ENCODE data around the gene MED6.

The MED6 gene

GRCh38 chr14:70597731-70598130 is 2.7 kb downstream of the MED6 start:
- FAIRE-seq, result no peak

- FAIRE-seq, result no peak
These were observed 4.8 kb downstream of the MED6 start for GRCh38 chr14:70595443-70596185.

- no peak for FAIRE-seq
These were observed 6.0 kb downstream of the MED6 start for GRCh38 chr14:70594461-70594860.

GRCh38 chr14:70585231-70585630 is 15.2 kb downstream of the MED6 start:
- FAIRE-seq, result no peak

- no peak for FAIRE-seq
These were observed 23.6 kb downstream of the MED6 start for GRCh38 chr14:70576891-70577290.

GRCh38 chr14:70573050-70573449 is 27.4 kb downstream of the MED6 start:
- FAIRE-seq, result no peak

GRCh38 chr14:70571139-70571538 is 29.3 kb downstream of the MED6 start:
- FAIRE-seq, result no peak

- no peak for FAIRE-seq
These were observed 32.7 kb downstream of the MED6 start for GRCh38 chr14:70567791-70568190.

- no peak for FAIRE-seq
These were observed 36.6 kb downstream of the MED6 start for GRCh38 chr14:70563869-70564268.

GRCh38 chr14:70563417-70563816 is 37.0 kb downstream of the MED6 start:
- FAIRE-seq, result no peak

GRCh38 chr14:70558356-70558755 is 42.1 kb downstream of the MED6 start:
- FAIRE-seq, result no peak

- FAIRE-seq, result no peak
These were observed 44.6 kb downstream of the MED6 start for GRCh38 chr14:70555890-70556289.

- no peak for FAIRE-seq
These were observed 62.4 kb downstream of the MED6 start for GRCh38 chr14:70538087-70538486.

- FAIRE-seq, result no peak
These were observed 63.6 kb downstream of the MED6 start for GRCh38 chr14:70536830-70537229.

GRCh38 chr14:70534904-70535303 is 65.6 kb downstream of the MED6 start, which contains the start of gene ADAM20:
Gene ADAM20, minus strand, starts transcription at chr14:70535004. Its CDS starts 10,247 bp downstream, at chr14:70524757.
- FAIRE-seq, result no peak
